K562 (cell line): Measurements from ENCODE around the gene RNF11. TPM values are rescaled to one million over a fixed set of nuclear protein-coding genes. Genes with fewer than 3 reads are reported as not detected.
"Not testable (repeated sequence)": the region's sequence is repeated elsewhere in the genome, so short reads cannot be mapped to it uniquely, and the experiment has no call there.

ENCODE experiments used
- ATAC-seq: fragments of 200-7000 bp; cut with Tn5 transposase; 3 replicates; pipeline ENCODE4 v1.9.1; 2020; ENCODE audit warnings: moderate library complexity
- BruUV-seq: library from RNA; stranded (reverse); fragments of 400-500 nt; replicated peaks from 2 replicates; lab custom pipeline; 2021; lab: Mats Ljungman, UMichigan
- CTCF ChIA-PET: fragments of 300-600 bp; formaldehyde crosslinking; extraction: SDS; loops from one replicate; lab custom pipeline; 2021; ENCODE audit warnings: low intra/inter-chr PET ratio; lab: Yijun Ruan, JAX
- POLR2A ChIA-PET: fragments of 300-600, 350-650 bp; sonication (Branson Sonifier 250); formaldehyde crosslinking; extraction: SDS; loops from one replicate; lab custom pipeline; 2021; ENCODE audit warnings: antibody characterized with exemption, inconsistent platforms; lab: Yijun Ruan, JAX
- DNase-seq, 4 experiments: peaks; one replicate each; pipeline versions ENCODE4 v3.0.0 to v3.0.0-alpha.2; 2011 to 2018; ENCODE audit warnings: low spot score in 3 of 4, mixed read lengths in 3 of 4; ENCODE audit errors: extremely low read depth in 1 of 4
- FAIRE-seq: peaks from 2 replicates; lab custom pipeline; 2011; peaks lifted over from hg19 to GRCh38; lab: Jason Lieb, UNC
- H2AFZ ChIP-seq: 2 replicates; pipeline ENCODE4 v1.6.0; 2011; ENCODE audit warnings: low read depth, low read length, control low read depth, inconsistent platforms
- H3K27ac ChIP-seq: fragments of 200-600 bp; 3 replicates; pipeline ENCODE4 v1.8.0; 2011; ENCODE audit warnings: low read depth, mild to moderate bottlenecking, control low read depth, inconsistent platforms, low read length, moderate library complexity, mixed read lengths; ENCODE audit errors: extremely low read depth
- H3K27me3 ChIP-seq, 2 experiments: fragments of 300-600 bp in 1 of 2; 2 replicates in 1 of 2; 3 replicates in 1 of 2; pipeline versions ENCODE4 v1.6.0 to v1.8.0; 2011; ENCODE audit warnings: inconsistent platforms in 2 of 2, low read length in 2 of 2, mild to moderate bottlenecking in 1 of 2, mixed read lengths in 1 of 2, moderate library complexity in 1 of 2; ENCODE audit not compliant: control insufficient read depth in 2 of 2, insufficient read depth in 2 of 2
- H3K36me3 ChIP-seq: fragments of 300-600 bp; 3 replicates; pipeline ENCODE4 v1.8.0; 2011; ENCODE audit warnings: mild to moderate bottlenecking, low read length, inconsistent platforms; ENCODE audit not compliant: control insufficient read depth, insufficient read depth
- H3K4me1 ChIP-seq, 2 experiments: fragments of 200-600 bp in 1 of 2; replicated peaks in 1 of 2; 2 replicates in 1 of 2; 3 replicates in 1 of 2; pipeline versions ENCODE4 v1.5.1 to v1.8.0; 2011; ENCODE audit warnings: inconsistent platforms in 2 of 2, low read length in 2 of 2, mild to moderate bottlenecking in 1 of 2, mixed read lengths in 1 of 2, moderate library complexity in 1 of 2; ENCODE audit not compliant: control insufficient read depth in 2 of 2, insufficient read depth in 2 of 2
- H3K4me2 ChIP-seq: 2 replicates; pipeline ENCODE4 v1.6.1; 2011; ENCODE audit warnings: low read length, control low read depth, inconsistent platforms, mixed read lengths; ENCODE audit not compliant: insufficient read depth
- H3K4me3 ChIP-seq: fragments of 200-600 bp; sonication (generic), shearing (Covaris generic); 2 replicates; pipeline ENCODE4 v1.5.1; 2016; ENCODE audit warnings: control low read depth, inconsistent platforms
- H3K79me2 ChIP-seq: fragments of 200-600 bp; 3 replicates; pipeline ENCODE4 v1.8.0; 2011; ENCODE audit warnings: low read length, inconsistent platforms; ENCODE audit not compliant: control insufficient read depth, insufficient read depth
- H3K9ac ChIP-seq, 2 experiments: 2 replicates each; pipeline versions ENCODE4 v1.6.0 to v1.6.1; 2011; ENCODE audit warnings: low read depth in 2 of 2, low read length in 2 of 2, control low read depth in 1 of 2, inconsistent platforms in 1 of 2, mild to moderate bottlenecking in 1 of 2, mixed read lengths in 1 of 2; ENCODE audit not compliant: insufficient read depth in 1 of 2
- H3K9me1 ChIP-seq: one replicate; pipeline ENCODE4 v1.6.0; 2011; ENCODE audit warnings: inconsistent platforms, mild to moderate bottlenecking, low read length, moderate library complexity; ENCODE audit not compliant: control insufficient read depth, insufficient read depth
- H3K9me3 ChIP-seq: replicated peaks from 2 replicates; pipeline ENCODE4 v1.5.1; 2011; ENCODE audit warnings: low read depth, low read length, inconsistent platforms; ENCODE audit not compliant: control insufficient read depth, insufficient read depth
- H4K20me1 ChIP-seq: replicated peaks from 2 replicates; pipeline ENCODE4 v1.6.1; 2011; ENCODE audit warnings: low read length, inconsistent platforms, mixed read lengths; ENCODE audit not compliant: control insufficient read depth, insufficient read depth
- NFIC ChIP-seq: fragments of 450-650 bp; IDR thresholded peaks from 2 replicates; pipeline ENCODE4 v1.6.1; 2017; ENCODE audit warnings: mild to moderate bottlenecking, inconsistent platforms
- ZNF121 ChIP-seq: sonication (generic); formaldehyde crosslinking; conservative IDR thresholded peaks from 2 replicates; pipeline ENCODE4 v1.8.0; 2022; ENCODE audit warnings: missing genetic modification reagents
- WGBS: fragments of 100-300 bp; shearing (Covaris generic); methylation state at CpG from one replicate; pipeline ENCODE4 v1.1.6; 2016; ENCODE audit warnings: low coverage, mixed read lengths; ENCODE audit not compliant: insufficient coverage; ENCODE audit errors: missing lambda C conversion rate; 5-methylcytosine and 5-hydroxymethylcytosine counted together
- in situ Hi-C: fragments of 300-500 bp; cut with MboI; formaldehyde crosslinking; loops from 4 replicates; pipeline ENCODE4 v1.15.0; 2018; ENCODE audit warnings: inconsistent platforms, mixed read lengths
- intact Hi-C: fragments of 100-400 bp; cut with micrococcal nuclease; formaldehyde crosslinking; loops from 2 replicates; pipeline ENCODE4 v1.14.2; 2022
- polyA plus RNA-seq, 8 experiments: library from polyadenylated mRNA; depleted of rRNA in 4 of 8; stranded (reverse) in 5 of 8; unstranded in 3 of 8; fragments of >200 nt; fragmentation: Nextera tagmentation in 2 of 8; fragmentation: Illumina TruSeq in 1 of 8; extraction: Ambion mirVana in 2 of 8; extraction: Trizol in 1 of 8; gene quantifications; 2 replicates each; pipeline versions ENCODE4 v1.2.1 to v1.2.3, GENCODE V29; 2011 to 2014; ENCODE audit warnings: inconsistent platforms in 1 of 8, missing spikeins in 1 of 8
- total RNA-seq, 7 experiments: library from RNA; depleted of rRNA in 6 of 7; stranded (reverse); fragments of >200 nt in 6 of 7; fragmentation: Illumina TruSeq in 2 of 7; extraction: Trizol in 2 of 7; gene quantifications; 2 replicates each; pipeline versions ENCODE4 v1.2.1 to v1.2.3, GENCODE V29; 2011 to 2021; ENCODE audit warnings: low replicate concordance in 1 of 7

RNF11 gene
- total and polyA plus RNA-seq, 9 of the 15 experiments (the other 6 are each of a cell fraction or from before 2014, with no cell fraction given): 5.7 to 34.3 (median 23.1) TPM

DNA sequence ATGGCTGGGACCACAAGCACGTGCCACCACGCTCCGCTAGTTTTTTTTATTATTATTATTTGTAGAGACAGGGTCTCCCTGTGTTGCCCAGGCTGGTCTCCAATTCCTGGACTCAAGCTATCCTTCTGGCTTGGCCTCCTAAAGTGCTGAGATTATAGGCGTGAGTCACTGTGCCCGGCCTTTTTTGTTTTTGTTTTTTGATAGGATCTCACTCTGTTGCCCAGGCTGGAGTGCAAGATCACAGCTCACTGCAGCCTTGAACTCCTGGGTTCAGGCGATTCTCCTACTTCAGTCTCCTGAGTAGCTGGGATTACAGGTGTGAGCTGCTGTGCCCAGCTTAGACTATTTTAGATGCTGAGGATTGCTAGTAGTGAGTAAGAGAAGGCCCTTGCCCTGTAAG is 11.8 kb upstream of the RNF11 start:
- ChIA-PET POLR2A (interaction anchor here (3.9 kb wide), 1 partner anchor 11 kb away, joined by 21 read pairs; the partner anchor contains the start of gene RNF11), CTCF (no interaction called here)
- no TSS peak for BruUV-seq
- no peak for ATAC-seq
- no peak overlapping the region for H3K9ac ChIP-seq
- FAIRE-seq: no peak
- no peaks in the 10 kb centered on the region; a peak in 1 of 5 replicates for H3K4me1 ChIP-seq
- intact Hi-C loops: no loop called here
- TF ChIP-seq ZNF121: peak; percentile 55
- no peak for TF ChIP-seq NFIC
- H3K79me2 ChIP-seq: no peaks in the 10 kb centered on the region
- in situ Hi-C loops: no loop called here
- H3K9me3 ChIP-seq: no peaks in the 10 kb centered on the region; the same call in 1 of the 2 replicates
- H3K4me2 ChIP-seq: no peak overlapping the region
- no peaks in the 10 kb centered on the region for H4K20me1 ChIP-seq
- H3K27me3 ChIP-seq: no peaks in the 10 kb centered on the region
- no peaks in the 10 kb centered on the region for H3K9me1 ChIP-seq
- no peak overlapping the region for H3K4me3 ChIP-seq
- no peak overlapping the region for H2AFZ ChIP-seq
- H3K36me3 ChIP-seq: no peaks in the 10 kb centered on the region
- no peak for DNase-seq
- H3K27ac ChIP-seq: no peak overlapping the region
- 31% methylated on average over 6 of the region's 6 CpGs for WGBS

DNA sequence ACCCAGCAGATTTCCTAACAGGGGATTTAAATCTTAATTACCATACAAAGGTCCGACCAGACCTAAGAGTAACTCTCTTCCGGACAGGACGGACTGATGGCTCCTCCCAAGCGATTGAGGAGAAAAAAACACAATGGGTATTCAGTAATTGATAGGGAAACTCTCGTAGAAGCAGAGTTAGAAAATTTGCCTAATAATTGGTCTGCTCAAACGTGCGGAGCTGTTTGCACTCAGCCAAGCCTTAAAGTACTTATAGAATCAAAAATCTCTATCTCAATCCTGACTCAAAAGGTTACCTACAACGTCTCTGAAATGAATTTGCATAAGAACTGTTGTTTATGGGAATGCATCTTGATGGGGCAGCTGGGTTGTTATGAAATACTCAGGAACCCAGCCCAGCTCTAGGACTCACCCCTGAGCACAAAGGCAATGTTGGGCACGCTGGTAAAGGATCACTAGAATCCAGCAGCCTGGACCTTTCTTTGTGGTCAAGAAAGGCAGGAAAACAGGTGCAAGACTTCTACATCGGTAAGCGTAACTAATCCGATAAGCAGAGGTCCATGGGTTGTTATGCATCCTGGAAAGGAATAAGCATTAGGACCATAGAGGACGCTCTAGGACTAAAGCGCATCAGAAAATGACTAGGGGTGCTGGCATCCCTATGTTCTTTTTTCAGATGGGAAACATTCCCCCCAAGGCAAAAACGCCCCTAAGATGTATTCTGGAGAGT is 8.7 kb upstream of the RNF11 start:
- H3K79me2 ChIP-seq, H3K27me3 ChIP-seq, intact Hi-C loops, H3K9me3 ChIP-seq, H3K4me2 ChIP-seq, H3K36me3 ChIP-seq, BruUV-seq, H4K20me1 ChIP-seq, FAIRE-seq, H3K9me1 ChIP-seq, in situ Hi-C loops, H3K4me3 ChIP-seq, H3K27ac ChIP-seq, H3K9ac ChIP-seq, H3K4me1 ChIP-seq, DNase-seq, ATAC-seq: not testable (repeated sequence)
- 44% methylated on average over 15 of the region's 15 CpGs for WGBS
- H2AFZ ChIP-seq: peak overlapping the region; percentile 42; the same call in 1 of the 2 replicates
- ChIA-PET POLR2A (interaction anchor here (0.8 to 3.9 kb wide), 2 partner anchors 8 to 69 kb away, joined by 3 to 21 read pairs; partner anchors contain the start of gene RNF11), CTCF (interaction anchor here (0.6 kb wide), 1 partner anchor 10 kb away, joined by 4 read pairs; no protein-coding TSS in a partner anchor)

DNA sequence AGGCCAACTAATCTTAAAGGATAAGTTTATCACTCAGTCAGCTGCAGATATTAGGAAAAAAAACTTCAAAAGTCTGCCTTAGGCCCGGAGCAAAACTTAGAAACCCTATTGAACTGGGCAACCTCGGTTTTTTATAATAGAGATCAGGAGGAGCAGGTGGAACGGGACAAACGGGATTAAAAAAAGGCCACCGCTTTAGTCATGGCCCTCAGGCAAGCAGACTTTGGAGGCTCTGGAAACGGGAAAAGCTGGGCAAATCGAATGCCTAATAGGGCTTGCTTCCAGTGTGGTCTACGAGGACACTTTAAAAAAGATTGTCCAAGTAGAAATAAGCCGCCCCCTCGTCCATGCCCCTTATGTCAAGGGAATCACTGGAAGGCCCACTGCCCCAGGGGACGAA is 7.6 kb upstream of the RNF11 start:
- H3K4me1 ChIP-seq, H3K9ac ChIP-seq, H3K36me3 ChIP-seq, FAIRE-seq, H3K27me3 ChIP-seq, in situ Hi-C loops, H3K4me2 ChIP-seq, H4K20me1 ChIP-seq, DNase-seq, BruUV-seq, H3K9me1 ChIP-seq, H3K27ac ChIP-seq, H3K79me2 ChIP-seq, CTCF ChIA-PET, ATAC-seq, H2AFZ ChIP-seq, H3K9me3 ChIP-seq, H3K4me3 ChIP-seq, intact Hi-C loops: not testable (repeated sequence)
- POLR2A ChIA-PET: interaction anchor here (0.7 kb wide), 1 partner anchor 756 kb away, joined by 3 read pairs; no protein-coding TSS in a partner anchor
- WGBS: 44% methylated on average over 10 of the region's 11 CpGs
